HG02973 (cell line): ENCODE results near the gene ZMIZ1.

Experiments
- ATAC-seq: cut with Tn5 transposase; IDR thresholded peaks from one replicate; pipeline ENCODE4 v1.9.1; 2021; ENCODE audit warnings: moderate library complexity; ENCODE audit not compliant: unreplicated experiment

The ZMIZ1 gene

GRCh38 chr10:79068562-79069324 is at the start of gene ZMIZ1:
Gene ZMIZ1, plus strand, starts transcription at chr10:79068966. Its CDS starts 132,667 bp downstream, at chr10:79201633.
- peak; percentile 66 for ATAC-seq

GRCh38 chr10:79019441-79020014 is 49.2 kb upstream of the ZMIZ1 start:
- no peak for ATAC-seq

- ATAC-seq = no peak
Measured at GRCh38 chr10:79020015-79020491, 48.7 kb upstream of the ZMIZ1 start.

GRCh38 chr10:79020605-79021004 is 48.2 kb upstream of the ZMIZ1 start:
- ATAC-seq = no peak

GRCh38 chr10:79021331-79021907 is 47.3 kb upstream of the ZMIZ1 start:
- ATAC-seq = no peak

GRCh38 chr10:79021948-79022499 is 46.7 kb upstream of the ZMIZ1 start:
- ATAC-seq = no peak

- ATAC-seq = no peak
Measured at GRCh38 chr10:79022565-79023230, 46.1 kb upstream of the ZMIZ1 start.

- peak; percentile 51 for ATAC-seq
Measured at GRCh38 chr10:79023240-79024162, 45.3 kb upstream of the ZMIZ1 start.

- no peak for ATAC-seq
Measured at GRCh38 chr10:79024296-79024695, 44.5 kb upstream of the ZMIZ1 start.

- no peak for ATAC-seq
Measured at GRCh38 chr10:79024720-79025198, 44.0 kb upstream of the ZMIZ1 start.

- ATAC-seq = no peak
Measured at GRCh38 chr10:79025199-79025832, 43.5 kb upstream of the ZMIZ1 start.

- ATAC-seq = no peak
Measured at GRCh38 chr10:79026341-79026761, 42.4 kb upstream of the ZMIZ1 start.

GRCh38 chr10:79026806-79027146 is 42.0 kb upstream of the ZMIZ1 start:
- no peak for ATAC-seq

- ATAC-seq = no peak
Measured at GRCh38 chr10:79027147-79028055, 41.4 kb upstream of the ZMIZ1 start.

GRCh38 chr10:79028056-79028430 is 40.7 kb upstream of the ZMIZ1 start:
- no peak for ATAC-seq

- ATAC-seq = no peak
Measured at GRCh38 chr10:79028451-79029010, 40.2 kb upstream of the ZMIZ1 start.

GRCh38 chr10:79029478-79030390 is 39.0 kb upstream of the ZMIZ1 start:
- no peak for ATAC-seq
